GM18505 (cell line): Measurements from ENCODE around the gene CTXN2.

Experiments used
- ATAC-seq: cut with Tn5 transposase; IDR thresholded peaks from one replicate; pipeline ENCODE4 v1.9.1; 2021; ENCODE audit not compliant: unreplicated experiment
- POLR2A ChIP-seq: IDR thresholded peaks from 4 replicates; pipeline ENCODE4 v1.6.1; 2011; ENCODE audit warnings: borderline replicate concordance; ENCODE audit not compliant: insufficient read depth, insufficient read length; ENCODE audit errors: extremely low read depth

The CTXN2 gene

GRCh38 chr15:48191574-48192225 is at the start of gene CTXN2:
Gene CTXN2, plus strand, starts transcription at chr15:48191665. Its CDS starts 9,636 bp downstream, at chr15:48201301.
- TF ChIP-seq POLR2A = no peak
- no peak for ATAC-seq

DNA sequence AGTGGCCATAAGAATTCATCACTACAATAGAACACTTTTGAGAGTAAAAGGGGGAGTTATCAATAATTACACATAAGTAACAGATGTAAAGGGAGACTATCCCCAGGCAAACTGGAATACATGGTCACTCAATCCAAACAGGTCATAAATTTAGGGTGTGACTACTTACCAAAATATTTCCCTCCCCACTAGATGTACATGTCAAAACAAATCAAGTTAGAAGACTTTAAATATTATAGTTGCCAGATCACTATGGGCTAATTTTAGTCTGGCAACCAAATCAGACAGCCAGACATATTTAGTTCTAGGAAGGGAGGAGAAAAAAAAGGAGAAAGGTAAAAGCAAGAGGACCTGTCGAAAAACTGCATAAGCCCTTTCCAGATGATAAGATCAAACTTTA is 47.6 kb upstream of the CTXN2 start:
- no peak for TF ChIP-seq POLR2A
- ATAC-seq = no peak

DNA sequence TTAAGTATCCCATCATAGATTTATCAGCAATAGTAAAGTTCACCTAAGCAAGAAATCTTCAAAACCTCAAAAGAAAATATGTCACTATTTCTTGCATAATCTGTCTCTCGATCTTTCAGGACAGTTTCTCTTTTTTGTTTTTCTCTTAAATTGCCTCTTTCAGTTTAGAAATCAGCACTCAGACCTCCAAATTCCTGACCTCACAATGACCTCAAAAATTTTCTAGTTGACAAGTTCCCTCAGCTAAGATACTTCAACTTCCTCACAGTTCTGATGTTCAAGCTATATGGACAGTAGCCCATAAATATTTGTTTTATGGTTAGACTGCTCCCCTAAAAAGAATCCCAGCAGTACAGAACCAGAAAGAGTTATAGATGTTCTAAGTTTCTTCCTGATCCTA is 46.6 kb upstream of the CTXN2 start:
- no peak for ATAC-seq
- no peak for TF ChIP-seq POLR2A

GRCh38 chr15:48145923-48146322 is 45.5 kb upstream of the CTXN2 start:
- ATAC-seq = no peak
- TF ChIP-seq POLR2A = no peak

GRCh38 chr15:48147358-48147757 is 44.1 kb upstream of the CTXN2 start:
- ATAC-seq = no peak
- no peak for TF ChIP-seq POLR2A

GRCh38 chr15:48149858-48150257 is 41.6 kb upstream of the CTXN2 start:
- ATAC-seq = no peak
- no peak for TF ChIP-seq POLR2A

DNA sequence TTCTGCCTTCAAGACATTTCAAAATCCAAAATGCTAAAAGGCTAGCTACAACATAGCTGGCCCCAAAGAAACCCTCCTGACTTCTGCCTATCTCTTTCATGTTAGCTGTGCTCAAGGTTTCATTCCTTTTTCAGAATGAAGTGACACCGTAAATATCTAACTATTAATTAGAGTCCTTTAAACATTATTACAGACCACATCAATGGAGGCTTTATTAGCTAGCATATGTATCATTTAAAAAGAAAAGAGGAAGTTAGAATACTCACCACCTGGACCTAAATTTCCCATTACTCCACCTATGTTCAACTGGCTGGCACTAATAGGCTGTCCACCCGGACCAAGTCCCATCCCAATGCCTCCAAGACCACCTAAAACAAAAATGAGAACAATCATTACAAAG is 37.9 kb upstream of the CTXN2 start:
- no peak for ATAC-seq
- no peak for TF ChIP-seq POLR2A

- no peak for ATAC-seq
- no peak for TF ChIP-seq POLR2A
Measured at GRCh38 chr15:48168616-48169015, 22.8 kb upstream of the CTXN2 start.

DNA sequence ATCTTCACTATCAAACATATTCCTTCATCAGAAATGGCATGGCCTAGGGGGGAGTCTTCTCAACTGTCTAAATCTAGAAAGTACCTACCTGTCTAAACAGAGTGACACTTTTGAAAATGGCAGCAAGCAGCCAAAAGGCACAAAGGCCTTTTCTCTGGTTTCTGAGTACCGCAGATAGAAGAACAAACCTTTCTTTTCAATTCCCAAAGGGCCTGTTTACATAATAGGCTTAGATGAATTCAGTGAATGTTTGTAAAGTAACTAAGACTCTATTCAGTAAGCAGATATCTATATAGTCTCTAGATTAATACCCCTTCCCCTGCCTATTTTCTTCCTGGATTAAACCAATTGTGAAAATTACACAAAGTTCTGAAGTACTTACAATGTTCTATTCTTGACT is 20.5 kb upstream of the CTXN2 start:
- no peak for TF ChIP-seq POLR2A
- no peak for ATAC-seq

- no peak for ATAC-seq
- no peak for TF ChIP-seq POLR2A
Measured at GRCh38 chr15:48175126-48175525, 16.3 kb upstream of the CTXN2 start.

- no peak for ATAC-seq
- no peak for TF ChIP-seq POLR2A
Measured at GRCh38 chr15:48176112-48176511, 15.4 kb upstream of the CTXN2 start.

DNA sequence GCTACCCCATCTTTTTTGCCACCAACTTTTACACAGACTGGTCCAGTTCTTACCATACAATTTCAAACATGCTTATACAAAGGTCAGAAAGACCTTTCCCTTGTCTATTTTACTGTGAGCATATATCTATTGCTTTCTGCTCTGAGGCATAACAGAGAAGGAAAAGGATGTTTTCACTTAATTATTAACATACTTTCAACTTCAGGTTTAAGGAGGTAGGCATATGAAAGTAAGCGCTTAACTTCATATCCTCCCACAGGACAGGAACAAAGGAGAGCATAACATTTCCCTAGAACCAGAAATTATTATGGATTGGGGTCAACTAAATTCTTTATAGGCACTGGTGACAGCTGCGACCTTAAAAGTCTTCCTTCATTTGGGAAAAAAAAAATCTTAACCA is 14.5 kb upstream of the CTXN2 start:
- no peak for ATAC-seq
- TF ChIP-seq POLR2A = no peak

GRCh38 chr15:48177383-48177765 is 14.1 kb upstream of the CTXN2 start:
- ATAC-seq = peak; percentile 68

GRCh38 chr15:48177766-48178647 is 13.5 kb upstream of the CTXN2 start, which contains the start of gene MYEF2:
Gene MYEF2, minus strand, starts transcription at chr15:48178295. Its CDS starts 58 bp downstream, at chr15:48178237.
- ATAC-seq = peak; percentile 71
- peak; percentile 67 for TF ChIP-seq POLR2A

More at GRCh38 chr15:48177383-48177765, 14.1 kb upstream of the CTXN2 start:
- no peak for TF ChIP-seq POLR2A
